ENCODE data around the gene CNNM1.

DNA sequence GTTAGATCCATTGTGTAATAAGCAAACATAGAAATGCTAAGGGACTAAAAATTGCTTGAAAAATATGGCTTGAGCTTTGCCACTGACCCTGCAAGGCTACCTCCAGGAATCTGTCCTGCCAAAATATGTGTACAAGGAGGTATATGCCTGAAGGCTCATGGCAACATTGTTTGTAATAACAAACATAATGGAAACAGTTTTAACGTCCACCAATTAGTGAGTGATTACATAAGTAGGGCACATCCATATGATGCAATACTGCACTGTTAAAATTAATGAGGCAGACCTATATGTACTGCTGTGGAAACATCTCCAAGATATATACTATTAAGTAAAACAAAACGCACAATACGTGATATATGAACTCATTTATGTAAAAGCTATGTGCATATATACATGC lies 114.3 kb downstream of the CNNM1 start:
- no peak for TF ChIP-seq POLR2A (IDR thresholded peaks at IDR 0.05)
- TF ChIP-seq CTCF (IDR thresholded peaks at IDR 0.05), result no peak

Data from lower leg skin (tissue), 3 donors.